Activated CD4-positive, alpha-beta memory T cell treated with anti-CD3 and anti-CD28 coated beads, Interleukin-2, amount 10 ng/mL, durations not matched to agents 7 days and 5 days (primary cell): ENCODE data around the gene METTL21A. TPM values are rescaled to one million over a fixed set of nuclear protein-coding genes. Genes with fewer than 3 reads are reported as not detected.
"Not testable (repeated sequence)": the region's sequence is repeated elsewhere in the genome, so short reads cannot be mapped to it uniquely, and the experiment has no call there.

Experiments used
- CTCF ChIA-PET: fragments of 350-600 bp; sonication (Branson Sonifier 250); formaldehyde crosslinking; loops from one replicate; lab custom pipeline; 2021; ENCODE audit warnings: antibody characterized with exemption, inconsistent platforms; lab: Charles Lee
- POLR2A ChIA-PET: fragments of 350-600 bp; sonication (Branson Sonifier 250); formaldehyde crosslinking; loops from one replicate; lab custom pipeline; 2021; ENCODE audit warnings: antibody characterized with exemption; lab: Charles Lee
- DNase-seq: peaks from one replicate; pipeline ENCODE4 v3.0.0-alpha.2; 2020
- H3K27ac Mint-ChIP-seq: one replicate; pipeline ENCODE4 v1.8.0; 2021; ENCODE audit warnings: mild to moderate bottlenecking, mixed read lengths
- H3K27me3 Mint-ChIP-seq: one replicate; pipeline ENCODE4 v1.8.0; 2021; ENCODE audit warnings: mixed read lengths
- H3K36me3 Mint-ChIP-seq: one replicate; pipeline ENCODE4 v1.8.0; 2021; ENCODE audit warnings: low read depth, mixed read lengths
- H3K4me1 Mint-ChIP-seq: one replicate; pipeline ENCODE4 v1.8.0; 2021; ENCODE audit warnings: mixed read lengths
- H3K4me3 Mint-ChIP-seq: one replicate; pipeline ENCODE4 v1.8.0; 2021; ENCODE audit warnings: mild to moderate bottlenecking, mixed read lengths
- H3K9me3 Mint-ChIP-seq: one replicate; pipeline ENCODE4 v1.8.0; 2021; ENCODE audit warnings: mixed read lengths
- total RNA-seq, 2 experiments: library from RNA; stranded (reverse); gene quantifications; one replicate each; pipeline ENCODE4 v1.2.3, GENCODE V29; 2021

Gene METTL21A
- total RNA-seq, 2 experiments from 2014 or later: 13.6 to 15.7 TPM

- POLR2A ChIA-PET: no interaction called here
These were observed 15.0 kb upstream of the METTL21A start for GRCh38 chr2:207640160-207640559.

GRCh38 chr2:207639288-207639687, 14.1 kb upstream of the METTL21A start:
- H3K4me3 Mint-ChIP-seq, DNase-seq, H3K4me1 Mint-ChIP-seq, CTCF ChIA-PET, H3K27ac Mint-ChIP-seq, H3K36me3 Mint-ChIP-seq, H3K27me3 Mint-ChIP-seq, POLR2A ChIA-PET: not testable (repeated sequence)
- peaks cover 15% of the 10 kb centered on the region for H3K9me3 Mint-ChIP-seq

More at GRCh38 chr2:207640160-207640559, 15.0 kb upstream of the METTL21A start:
- H3K4me3 Mint-ChIP-seq: no peak overlapping the region
- CTCF ChIA-PET: no interaction called here
- peaks cover 4% of the 10 kb centered on the region for H3K27me3 Mint-ChIP-seq
- H3K36me3 Mint-ChIP-seq: no peaks in the 10 kb centered on the region
- no peak overlapping the region for H3K27ac Mint-ChIP-seq
- no peak for DNase-seq
- peaks cover 15% of the 10 kb centered on the region for H3K9me3 Mint-ChIP-seq
- no peaks in the 10 kb centered on the region for H3K4me1 Mint-ChIP-seq

GRCh38 chr2:207635468-207636200, 10.4 kb upstream of the METTL21A start:
- no peak for DNase-seq
- no peaks in the 10 kb centered on the region for H3K36me3 Mint-ChIP-seq
- ChIA-PET CTCF (interaction anchor here (1.8 kb wide), 1 partner anchor 10 kb away, joined by 6 read pairs; the partner anchor contains the start of gene METTL21A), POLR2A (interaction anchor here (1.8 kb wide), 1 partner anchor 10 kb away, joined by 7 read pairs; the partner anchor contains the start of gene METTL21A)
- H3K4me3 Mint-ChIP-seq: no peak overlapping the region
- H3K27me3 Mint-ChIP-seq: peaks cover 1% of the 10 kb centered on the region
- H3K9me3 Mint-ChIP-seq: peaks cover 6% of the 10 kb centered on the region
- no peak overlapping the region for H3K27ac Mint-ChIP-seq
- H3K4me1 Mint-ChIP-seq: no peaks in the 10 kb centered on the region

GRCh38 chr2:207633686-207634085, 8.5 kb upstream of the METTL21A start:
- Mint-ChIP-seq H3K4me1 (no peaks in the 10 kb centered on the region), H3K9me3 (no peaks in the 10 kb centered on the region), H3K27me3 (peaks cover 1% of the 10 kb centered on the region), H3K36me3 (no peaks in the 10 kb centered on the region), H3K27ac (no peak overlapping the region), H3K4me3 (no peak overlapping the region)
- DNase-seq: no peak
- ChIA-PET POLR2A (interaction anchor here (0.7 to 1.4 kb wide), 2 partner anchors 9 to 150 kb away, joined by 3 to 4 read pairs; partner anchors contain the start of gene METTL21A), CTCF (interaction anchor here (0.8 kb wide), 1 partner anchor 12 kb away, joined by 5 read pairs; no protein-coding TSS in a partner anchor)

- DNase-seq: no peak
- Mint-ChIP-seq H3K4me1 (peaks cover under 1% of the 10 kb centered on the region), H3K9me3 (no peaks in the 10 kb centered on the region), H3K27ac (no peak overlapping the region), H3K36me3 (no peaks in the 10 kb centered on the region), H3K4me3 (no peak overlapping the region), H3K27me3 (peaks cover 1% of the 10 kb centered on the region)
- POLR2A ChIA-PET: interaction anchor here (1.4 kb wide), 1 partner anchor 8 kb away, joined by 4 read pairs; the partner anchor contains the start of gene METTL21A
- CTCF ChIA-PET: interaction anchor here (0.8 kb wide), 1 partner anchor 11 kb away, joined by 5 read pairs; no protein-coding TSS in a partner anchor
These were observed 7.6 kb upstream of the METTL21A start for GRCh38 chr2:207632575-207633493.

GRCh38 chr2:207630491-207630890, 5.3 kb upstream of the METTL21A start:
- Mint-ChIP-seq H3K27me3 (peaks cover 2% of the 10 kb centered on the region), H3K36me3 (no peaks in the 10 kb centered on the region), H3K4me1 (peaks cover 12% of the 10 kb centered on the region), H3K27ac (no peak overlapping the region), H3K4me3 (no peak overlapping the region), H3K9me3 (no peaks in the 10 kb centered on the region)
- no peak for DNase-seq
- POLR2A ChIA-PET: interaction anchor here (1.8 kb wide), 1 partner anchor 81 kb away, joined by 4 read pairs; the partner anchor contains the start of gene CCNYL1
- CTCF ChIA-PET: no interaction called here

GRCh38 chr2:207629553-207629952, 4.4 kb upstream of the METTL21A start:
- POLR2A ChIA-PET: interaction anchor here (1.8 kb wide), 1 partner anchor 82 kb away, joined by 4 read pairs; the partner anchor contains the start of gene CCNYL1
- Mint-ChIP-seq H3K4me1 (peaks cover 12% of the 10 kb centered on the region), H3K9me3 (no peaks in the 10 kb centered on the region), H3K36me3 (no peaks in the 10 kb centered on the region), H3K27me3 (peaks cover 2% of the 10 kb centered on the region), H3K27ac (no peak overlapping the region), H3K4me3 (no peak overlapping the region)
- DNase-seq: no peak
- CTCF ChIA-PET: no interaction called here

- H3K4me3 Mint-ChIP-seq: peak overlapping the region; percentile 92
- POLR2A ChIA-PET: interaction anchor here (0.8 to 7.1 kb wide), 15 partner anchors 9 to 1464 kb away, joined by 3 to 182 read pairs (median 5); partner anchors contain the start of genes CCNYL1, CREB1, EEF1B2 and FASTKD2
- no peaks in the 10 kb centered on the region for H3K9me3 Mint-ChIP-seq
- CTCF ChIA-PET: interaction anchor here (0.6 to 4.1 kb wide), 17 partner anchors 11 to 831 kb away, joined by 3 to 37 read pairs (median 5); partner anchors contain the start of genes CCNYL1, CREB1 and PLEKHM3
- H3K36me3 Mint-ChIP-seq: peaks cover 24% of the 10 kb centered on the region
- peak overlapping the region; percentile 95 for H3K27ac Mint-ChIP-seq
- peak; percentile 72 for DNase-seq
- H3K27me3 Mint-ChIP-seq: peaks cover 2% of the 10 kb centered on the region
- H3K4me1 Mint-ChIP-seq: peaks cover 51% of the 10 kb centered on the region
These were observed 795 bp downstream of the METTL21A start for GRCh38 chr2:207624185-207625013.

GRCh38 chr2:207621501-207622039, 3.6 kb downstream of the METTL21A start:
- Mint-ChIP-seq H3K4me1 (peaks cover 51% of the 10 kb centered on the region), H3K27me3 (no peaks in the 10 kb centered on the region), H3K9me3 (no peaks in the 10 kb centered on the region), H3K4me3 (no peak overlapping the region), H3K27ac (no peak overlapping the region), H3K36me3 (peaks cover 43% of the 10 kb centered on the region)
- ChIA-PET POLR2A (interaction anchor here (2.9 to 7.1 kb wide), 2 partner anchors 90 kb away, joined by 9 to 182 read pairs; partner anchors contain the start of genes CCNYL1 and CREB1), CTCF (interaction anchor here (0.8 kb wide), 1 partner anchor 12 kb away, joined by 5 read pairs; no protein-coding TSS in a partner anchor)
- no peak for DNase-seq

- Mint-ChIP-seq H3K4me3 (no peak overlapping the region), H3K27me3 (no peaks in the 10 kb centered on the region), H3K9me3 (no peaks in the 10 kb centered on the region), H3K27ac (peak overlapping the region; percentile 68), H3K36me3 (peaks cover 51% of the 10 kb centered on the region), H3K4me1 (peaks cover 46% of the 10 kb centered on the region)
- no peak for DNase-seq
- POLR2A ChIA-PET: interaction anchor here (0.7 to 1.0 kb wide), 2 partner anchors 89 to 90 kb away, joined by 3 read pairs; partner anchors contain the start of gene CREB1
- CTCF ChIA-PET: no interaction called here
These were observed 5.4 kb downstream of the METTL21A start for GRCh38 chr2:207619764-207620203.

- no peak for DNase-seq
- H3K4me1 Mint-ChIP-seq: peaks cover 30% of the 10 kb centered on the region
- CTCF ChIA-PET: no interaction called here
- no peaks in the 10 kb centered on the region for H3K27me3 Mint-ChIP-seq
- POLR2A ChIA-PET: no interaction called here
- H3K4me3 Mint-ChIP-seq: no peak overlapping the region
- no peak overlapping the region for H3K27ac Mint-ChIP-seq
- H3K36me3 Mint-ChIP-seq: peaks cover 59% of the 10 kb centered on the region
- no peaks in the 10 kb centered on the region for H3K9me3 Mint-ChIP-seq
These were observed 8.1 kb downstream of the METTL21A start for GRCh38 chr2:207617011-207617671.
